SK-N-MC (cell line): ENCODE data around the gene TTN.

ENCODE experiments used
- EZH2 ChIP-seq: fragments of 200-600 bp; sonication (generic); IDR thresholded peaks from one replicate; pipeline ENCODE4 v1.6.1; 2017; ENCODE audit warnings: antibody characterized with exemption
- POLR2AphosphoS5 ChIP-seq: IDR thresholded peaks from 2 replicates; pipeline ENCODE4 v1.6.1; 2012; ENCODE audit warnings: mild to moderate bottlenecking, low read depth, low read length, borderline replicate concordance

- TF ChIP-seq EZH2, result no peak
- TF ChIP-seq POLR2AphosphoS5, result no peak
Measured at GRCh38 chr2:178845566-178846457, 38.6 kb upstream of the TTN start.
